Activated CD8-positive, alpha-beta memory T cell treated with anti-CD3 and anti-CD28 coated beads, Interleukin-2, amount 50 U/mL, for 1 hour (primary cell): ENCODE data around the gene BTG2.

Experiments
- DNase-seq: peaks from one replicate; pipeline ENCODE4 v3.0.0-alpha.2; 2020; ENCODE audit errors: extremely low read depth

BTG2 gene

GRCh38 chr1:203276408-203276807 lies 28.9 kb upstream of the BTG2 start:
- DNase-seq, result no peak

GRCh38 chr1:203276916-203277545 lies 28.3 kb upstream of the BTG2 start:
- no peak for DNase-seq

GRCh38 chr1:203278082-203278884 lies 27.0 kb upstream of the BTG2 start:
- DNase-seq, result no peak

GRCh38 chr1:203278885-203279406 lies 26.4 kb upstream of the BTG2 start:
- DNase-seq, result no peak

GRCh38 chr1:203280061-203280460 lies 25.3 kb upstream of the BTG2 start:
- no peak for DNase-seq

- DNase-seq, result no peak
These were observed 24.3 kb upstream of the BTG2 start for GRCh38 chr1:203281033-203281432.

- DNase-seq, result no peak
These were observed 23.3 kb upstream of the BTG2 start for GRCh38 chr1:203281851-203282661.

GRCh38 chr1:203282720-203283542 lies 22.4 kb upstream of the BTG2 start:
- no peak for DNase-seq

GRCh38 chr1:203283597-203283996 lies 21.7 kb upstream of the BTG2 start:
- no peak for DNase-seq

GRCh38 chr1:203284411-203285123 lies 20.8 kb upstream of the BTG2 start:
- DNase-seq, result no peak

- DNase-seq, result no peak
These were observed 18.9 kb upstream of the BTG2 start for GRCh38 chr1:203286161-203286984.

GRCh38 chr1:203287109-203287893 lies 18.0 kb upstream of the BTG2 start:
- DNase-seq, result peak; percentile 72

- no peak for DNase-seq
These were observed 17.4 kb upstream of the BTG2 start for GRCh38 chr1:203287898-203288297.

- DNase-seq, result no peak
These were observed 16.9 kb upstream of the BTG2 start for GRCh38 chr1:203288400-203288799.

- DNase-seq, result peak; percentile 87
These were observed 15.9 kb upstream of the BTG2 start for GRCh38 chr1:203289281-203289981.

GRCh38 chr1:203289982-203290260 lies 15.4 kb upstream of the BTG2 start:
- no peak for DNase-seq

GRCh38 chr1:203290261-203291089 lies 14.8 kb upstream of the BTG2 start:
- DNase-seq, result peak; percentile 97
